ENCODE data around the gene BCHE.

The BCHE gene

GRCh38 chr3:165837058-165837525, at the start of gene BCHE:
Gene BCHE, minus strand, starts transcription at chr3:165837423. Its CDS starts 6,390 bp downstream, at chr3:165831033.
- DNase-seq = no peak

GRCh38 chr3:165885558-165886270, 48.5 kb upstream of the BCHE start:
- DNase-seq = no peak

- no peak for DNase-seq
Measured at GRCh38 chr3:165884518-165884917, 47.3 kb upstream of the BCHE start.

- DNase-seq = no peak
Measured at GRCh38 chr3:165883863-165884478, 46.7 kb upstream of the BCHE start.

- DNase-seq = no peak
Measured at GRCh38 chr3:165883117-165883516, 45.9 kb upstream of the BCHE start.

GRCh38 chr3:165875644-165876043, 38.4 kb upstream of the BCHE start:
- DNase-seq = no peak

- DNase-seq = no peak
Measured at GRCh38 chr3:165874663-165875489, 37.7 kb upstream of the BCHE start.

GRCh38 chr3:165868088-165868487, 30.9 kb upstream of the BCHE start:
- no peak for DNase-seq

- no peak for DNase-seq
Measured at GRCh38 chr3:165859061-165859460, 21.8 kb upstream of the BCHE start.

GRCh38 chr3:165855581-165855980, 18.4 kb upstream of the BCHE start:
- DNase-seq = no peak

- peak; percentile 66 for DNase-seq
Measured at GRCh38 chr3:165854696-165855095, 17.5 kb upstream of the BCHE start.

- no peak for DNase-seq
Measured at GRCh38 chr3:165852711-165853110, 15.5 kb upstream of the BCHE start.

- no peak for DNase-seq
Measured at GRCh38 chr3:165852191-165852590, 15.0 kb upstream of the BCHE start.

GRCh38 chr3:165846056-165846455, 8.8 kb upstream of the BCHE start:
- DNase-seq = no peak

GRCh38 chr3:165839296-165840076, 2.3 kb upstream of the BCHE start:
- no peak for DNase-seq

GRCh38 chr3:165837801-165838200, 578 bp upstream of the BCHE start:
- DNase-seq = no peak

GRCh38 chr3:165835431-165835830, 1.8 kb downstream of the BCHE start:
- no peak for DNase-seq

- DNase-seq = no peak
Measured at GRCh38 chr3:165830746-165831145, 6.5 kb downstream of the BCHE start.

- no peak for DNase-seq
Measured at GRCh38 chr3:165827883-165828282, 9.3 kb downstream of the BCHE start.

GRCh38 chr3:165827233-165827632, 10.0 kb downstream of the BCHE start:
- no peak for DNase-seq

- DNase-seq = no peak
Measured at GRCh38 chr3:165820671-165821123, 16.5 kb downstream of the BCHE start.

- DNase-seq = no peak
Measured at GRCh38 chr3:165817160-165817709, 20.0 kb downstream of the BCHE start.

Data from hematopoietic multipotent progenitor cell treated with erythropoietin and hydrocortisone succinate and interleukin-3 and kit ligand, for 6 days (in vitro differentiated cells).